ENCODE measurements around the gene TTC3.

DNA sequence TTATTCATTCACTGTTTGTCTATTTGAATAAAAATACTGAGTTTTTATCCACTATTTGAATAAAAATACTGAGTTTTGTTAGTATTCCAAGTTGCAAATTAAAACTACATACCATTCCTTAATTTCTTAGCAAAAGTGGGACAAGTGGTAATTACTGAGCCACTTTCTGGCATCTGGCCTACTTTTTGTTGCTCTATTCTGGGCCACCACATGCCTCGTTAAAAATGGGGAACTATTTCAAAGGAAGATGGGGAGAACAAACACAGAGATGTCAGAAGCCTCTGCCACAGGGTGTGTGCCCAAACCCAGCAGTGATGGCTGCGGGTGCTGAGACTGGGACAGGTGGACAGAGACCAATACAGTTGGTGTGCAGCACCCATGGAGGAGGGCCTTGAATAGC lies 14.8 kb upstream of the TTC3 start:
- TF ChIP-seq CTCF (IDR thresholded peaks at IDR 0.05) (no peak), ZFX (IDR thresholded peaks at IDR 0.05; ENCODE audit: borderline replicate concordance) (no peak)
